Measurements from ENCODE around the gene LRIG2. TPM values are rescaled to one million over a fixed set of nuclear protein-coding genes. Genes with fewer than 3 reads are reported as not detected.

LRIG2 gene
- total RNA-seq, 1 experiment from 2014 or later = 22.5 TPM

DNA sequence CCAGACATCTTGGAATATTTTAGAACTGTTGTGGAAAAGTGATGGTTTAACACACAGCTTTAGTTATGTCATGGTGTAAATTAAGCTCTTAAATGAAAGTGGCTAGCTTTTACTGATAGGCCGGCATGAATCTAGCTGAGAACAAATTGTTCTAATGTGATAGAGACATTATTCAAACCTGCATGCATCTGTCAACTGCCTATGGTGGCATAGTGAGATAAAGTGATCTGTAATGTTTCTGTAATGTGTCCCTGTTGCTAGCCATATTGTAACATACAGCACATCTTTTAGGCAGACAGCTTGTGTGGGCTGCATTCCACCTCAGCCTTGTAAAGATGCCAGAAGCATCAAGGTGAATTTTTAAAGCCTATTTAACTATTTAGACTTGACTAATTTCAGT lies 16.0 kb downstream of the LRIG2 start (continued):
- TF ChIP-seq, protein P1, sequence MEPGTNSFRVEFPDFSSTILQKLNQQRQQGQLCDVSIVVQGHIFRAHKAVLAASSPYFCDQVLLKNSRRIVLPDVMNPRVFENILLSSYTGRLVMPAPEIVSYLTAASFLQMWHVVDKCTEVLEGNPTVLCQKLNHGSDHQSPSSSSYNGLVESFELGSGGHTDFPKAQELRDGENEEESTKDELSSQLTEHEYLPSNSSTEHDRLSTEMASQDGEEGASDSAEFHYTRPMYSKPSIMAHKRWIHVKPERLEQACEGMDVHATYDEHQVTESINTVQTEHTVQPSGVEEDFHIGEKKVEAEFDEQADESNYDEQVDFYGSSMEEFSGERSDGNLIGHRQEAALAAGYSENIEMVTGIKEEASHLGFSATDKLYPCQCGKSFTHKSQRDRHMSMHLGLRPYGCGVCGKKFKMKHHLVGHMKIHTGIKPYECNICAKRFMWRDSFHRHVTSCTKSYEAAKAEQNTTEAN (CRISPR knock-in tag; IDR thresholded peaks at IDR 0.05) = no peak
- TF ChIP-seq, protein P2, sequence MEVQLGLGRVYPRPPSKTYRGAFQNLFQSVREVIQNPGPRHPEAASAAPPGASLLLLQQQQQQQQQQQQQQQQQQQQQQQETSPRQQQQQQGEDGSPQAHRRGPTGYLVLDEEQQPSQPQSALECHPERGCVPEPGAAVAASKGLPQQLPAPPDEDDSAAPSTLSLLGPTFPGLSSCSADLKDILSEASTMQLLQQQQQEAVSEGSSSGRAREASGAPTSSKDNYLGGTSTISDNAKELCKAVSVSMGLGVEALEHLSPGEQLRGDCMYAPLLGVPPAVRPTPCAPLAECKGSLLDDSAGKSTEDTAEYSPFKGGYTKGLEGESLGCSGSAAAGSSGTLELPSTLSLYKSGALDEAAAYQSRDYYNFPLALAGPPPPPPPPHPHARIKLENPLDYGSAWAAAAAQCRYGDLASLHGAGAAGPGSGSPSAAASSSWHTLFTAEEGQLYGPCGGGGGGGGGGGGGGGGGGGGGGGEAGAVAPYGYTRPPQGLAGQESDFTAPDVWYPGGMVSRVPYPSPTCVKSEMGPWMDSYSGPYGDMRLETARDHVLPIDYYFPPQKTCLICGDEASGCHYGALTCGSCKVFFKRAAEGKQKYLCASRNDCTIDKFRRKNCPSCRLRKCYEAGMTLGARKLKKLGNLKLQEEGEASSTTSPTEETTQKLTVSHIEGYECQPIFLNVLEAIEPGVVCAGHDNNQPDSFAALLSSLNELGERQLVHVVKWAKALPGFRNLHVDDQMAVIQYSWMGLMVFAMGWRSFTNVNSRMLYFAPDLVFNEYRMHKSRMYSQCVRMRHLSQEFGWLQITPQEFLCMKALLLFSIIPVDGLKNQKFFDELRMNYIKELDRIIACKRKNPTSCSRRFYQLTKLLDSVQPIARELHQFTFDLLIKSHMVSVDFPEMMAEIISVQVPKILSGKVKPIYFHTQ (CRISPR knock-in tag; IDR thresholded peaks at IDR 0.05) = no peak
- TF ChIP-seq SMAD3 (CRISPR knock-in tag; IDR thresholded peaks at IDR 0.05; ENCODE audit: borderline replicate concordance) = no peak
- TF ChIP-seq, protein P3, sequence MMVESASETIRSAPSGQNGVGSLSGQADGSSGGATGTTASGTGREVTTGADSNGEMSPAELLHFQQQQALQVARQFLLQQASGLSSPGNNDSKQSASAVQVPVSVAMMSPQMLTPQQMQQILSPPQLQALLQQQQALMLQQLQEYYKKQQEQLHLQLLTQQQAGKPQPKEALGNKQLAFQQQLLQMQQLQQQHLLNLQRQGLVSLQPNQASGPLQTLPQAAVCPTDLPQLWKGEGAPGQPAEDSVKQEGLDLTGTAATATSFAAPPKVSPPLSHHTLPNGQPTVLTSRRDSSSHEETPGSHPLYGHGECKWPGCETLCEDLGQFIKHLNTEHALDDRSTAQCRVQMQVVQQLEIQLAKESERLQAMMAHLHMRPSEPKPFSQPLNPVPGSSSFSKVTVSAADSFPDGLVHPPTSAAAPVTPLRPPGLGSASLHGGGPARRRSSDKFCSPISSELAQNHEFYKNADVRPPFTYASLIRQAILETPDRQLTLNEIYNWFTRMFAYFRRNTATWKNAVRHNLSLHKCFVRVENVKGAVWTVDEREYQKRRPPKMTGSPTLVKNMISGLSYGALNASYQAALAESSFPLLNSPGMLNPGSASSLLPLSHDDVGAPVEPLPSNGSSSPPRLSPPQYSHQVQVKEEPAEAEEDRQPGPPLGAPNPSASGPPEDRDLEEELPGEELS (CRISPR knock-in tag; IDR thresholded peaks at IDR 0.05) = no peak
- TF ChIP-seq NR3C1 (CRISPR knock-in tag; conservative IDR thresholded peaks at IDR 0.05; ENCODE audit: low read depth) = no peak
- TF ChIP-seq, protein P4, sequence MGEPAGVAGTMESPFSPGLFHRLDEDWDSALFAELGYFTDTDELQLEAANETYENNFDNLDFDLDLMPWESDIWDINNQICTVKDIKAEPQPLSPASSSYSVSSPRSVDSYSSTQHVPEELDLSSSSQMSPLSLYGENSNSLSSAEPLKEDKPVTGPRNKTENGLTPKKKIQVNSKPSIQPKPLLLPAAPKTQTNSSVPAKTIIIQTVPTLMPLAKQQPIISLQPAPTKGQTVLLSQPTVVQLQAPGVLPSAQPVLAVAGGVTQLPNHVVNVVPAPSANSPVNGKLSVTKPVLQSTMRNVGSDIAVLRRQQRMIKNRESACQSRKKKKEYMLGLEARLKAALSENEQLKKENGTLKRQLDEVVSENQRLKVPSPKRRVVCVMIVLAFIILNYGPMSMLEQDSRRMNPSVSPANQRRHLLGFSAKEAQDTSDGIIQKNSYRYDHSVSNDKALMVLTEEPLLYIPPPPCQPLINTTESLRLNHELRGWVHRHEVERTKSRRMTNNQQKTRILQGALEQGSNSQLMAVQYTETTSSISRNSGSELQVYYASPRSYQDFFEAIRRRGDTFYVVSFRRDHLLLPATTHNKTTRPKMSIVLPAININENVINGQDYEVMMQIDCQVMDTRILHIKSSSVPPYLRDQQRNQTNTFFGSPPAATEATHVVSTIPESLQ (CRISPR knock-in tag; IDR thresholded peaks at IDR 0.05) = no peak
- TF ChIP-seq, protein P5, sequence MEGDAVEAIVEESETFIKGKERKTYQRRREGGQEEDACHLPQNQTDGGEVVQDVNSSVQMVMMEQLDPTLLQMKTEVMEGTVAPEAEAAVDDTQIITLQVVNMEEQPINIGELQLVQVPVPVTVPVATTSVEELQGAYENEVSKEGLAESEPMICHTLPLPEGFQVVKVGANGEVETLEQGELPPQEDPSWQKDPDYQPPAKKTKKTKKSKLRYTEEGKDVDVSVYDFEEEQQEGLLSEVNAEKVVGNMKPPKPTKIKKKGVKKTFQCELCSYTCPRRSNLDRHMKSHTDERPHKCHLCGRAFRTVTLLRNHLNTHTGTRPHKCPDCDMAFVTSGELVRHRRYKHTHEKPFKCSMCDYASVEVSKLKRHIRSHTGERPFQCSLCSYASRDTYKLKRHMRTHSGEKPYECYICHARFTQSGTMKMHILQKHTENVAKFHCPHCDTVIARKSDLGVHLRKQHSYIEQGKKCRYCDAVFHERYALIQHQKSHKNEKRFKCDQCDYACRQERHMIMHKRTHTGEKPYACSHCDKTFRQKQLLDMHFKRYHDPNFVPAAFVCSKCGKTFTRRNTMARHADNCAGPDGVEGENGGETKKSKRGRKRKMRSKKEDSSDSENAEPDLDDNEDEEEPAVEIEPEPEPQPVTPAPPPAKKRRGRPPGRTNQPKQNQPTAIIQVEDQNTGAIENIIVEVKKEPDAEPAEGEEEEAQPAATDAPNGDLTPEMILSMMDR (IDR thresholded peaks at IDR 0.05) = no peak
- no peak for TF ChIP-seq GRHL2 (CRISPR knock-in tag; IDR thresholded peaks at IDR 0.05; ENCODE audit: insufficient replicate concordance, severe bottlenecking)
- no peak for TF ChIP-seq ERG (CRISPR knock-in tag; IDR thresholded peaks at IDR 0.05)
- TF ChIP-seq, protein P6, sequence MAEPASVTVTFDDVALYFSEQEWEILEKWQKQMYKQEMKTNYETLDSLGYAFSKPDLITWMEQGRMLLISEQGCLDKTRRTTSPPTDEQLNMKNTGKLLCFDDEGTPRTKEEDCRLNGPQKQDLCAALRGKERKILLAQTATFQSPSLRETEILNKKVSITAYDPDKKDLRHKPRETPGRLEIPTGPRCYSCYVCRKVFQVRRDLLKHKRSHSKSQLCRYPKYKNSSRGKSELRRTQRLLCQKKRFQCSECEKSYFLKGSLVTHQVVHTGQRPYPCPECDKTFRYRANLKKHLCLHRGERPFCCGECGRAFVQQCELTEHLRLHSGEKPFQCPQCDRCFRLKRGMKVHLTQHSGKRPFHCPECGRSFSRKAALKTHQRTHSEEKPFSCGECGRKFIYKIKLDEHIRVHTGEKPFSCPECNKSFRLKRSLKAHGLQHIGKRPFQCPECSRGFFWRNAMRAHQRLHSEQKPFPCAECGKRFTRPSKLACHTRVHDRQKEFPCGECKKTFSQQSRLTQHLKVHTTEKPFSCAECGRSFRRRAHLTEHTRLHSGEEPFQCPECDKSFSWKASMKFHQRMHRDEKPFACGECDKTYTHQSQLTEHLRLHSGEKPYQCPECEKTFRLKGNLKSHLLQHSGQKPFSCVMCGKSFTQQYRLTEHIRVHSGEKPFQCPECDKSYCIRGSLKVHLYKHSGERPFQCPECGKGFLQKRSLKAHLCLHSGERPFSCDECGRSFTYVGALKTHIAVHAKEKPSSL (CRISPR knock-in tag; conservative IDR thresholded peaks at IDR 0.05) = no peak
- no peak for TF ChIP-seq ZNF317 (CRISPR knock-in tag; IDR thresholded peaks at IDR 0.05; ENCODE audit: borderline replicate concordance, low read depth)

GRCh38 chr1:113090051-113090450 lies 17.1 kb downstream of the LRIG2 start:
- H3K27me3 Mint-ChIP-seq (ENCODE audit: low read depth) = no peaks in the 10 kb centered on the region
- ChIA-PET POLR2A (interaction anchor here (0.6 kb wide), 1 partner anchor 37 kb away, joined by 3 read pairs; no protein-coding TSS in a partner anchor), CTCF (interaction anchor here (2.1 kb wide), 1 partner anchor 17 kb away, joined by 16 read pairs; the partner anchor contains the start of gene LRIG2)
- peaks cover 27% of the 10 kb centered on the region for H3K36me3 Mint-ChIP-seq
- no peak for ATAC-seq
- no peak overlapping the region for H3K4me3 Mint-ChIP-seq
- H3K4me1 Mint-ChIP-seq = no peaks in the 10 kb centered on the region
- H3K27ac Mint-ChIP-seq = no peak overlapping the region
- DNase-seq (ENCODE audit: low spot score) = no peak
- no peaks in the 10 kb centered on the region for H3K9me3 Mint-ChIP-seq
- TF ChIP-seq ERG (CRISPR knock-in tag; IDR thresholded peaks at IDR 0.05) (no peak), ZSCAN18 (CRISPR knock-in tag; IDR thresholded peaks at IDR 0.05) (no peak), NFE2L1 (CRISPR knock-in tag; IDR thresholded peaks at IDR 0.05) (no peak), ZNF512 (CRISPR knock-in tag; IDR thresholded peaks at IDR 0.05; ENCODE audit: borderline replicate concordance) (no peak)
- TF ChIP-seq, protein P7, sequence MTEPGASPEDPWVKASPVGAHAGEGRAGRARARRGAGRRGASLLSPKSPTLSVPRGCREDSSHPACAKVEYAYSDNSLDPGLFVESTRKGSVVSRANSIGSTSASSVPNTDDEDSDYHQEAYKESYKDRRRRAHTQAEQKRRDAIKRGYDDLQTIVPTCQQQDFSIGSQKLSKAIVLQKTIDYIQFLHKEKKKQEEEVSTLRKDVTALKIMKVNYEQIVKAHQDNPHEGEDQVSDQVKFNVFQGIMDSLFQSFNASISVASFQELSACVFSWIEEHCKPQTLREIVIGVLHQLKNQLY (CRISPR knock-in tag; IDR thresholded peaks at IDR 0.05) = no peak

Data from WTC11 (cell line).